HEK293T (cell line): Measurements from ENCODE around the gene SLC6A12.

Experiments used
- ELF4 ChIP-seq: fragments of 450-650 bp; IDR thresholded peaks from 2 replicates; pipeline ENCODE4 v1.6.1; 2017; ENCODE audit warnings: antibody characterized with exemption
- FOXK2 ChIP-seq: fragments of 450-650 bp; IDR thresholded peaks from 2 replicates; pipeline ENCODE4 v1.6.1; 2016; ENCODE audit warnings: mild to moderate bottlenecking
- HDGF ChIP-seq: fragments of 450-650 bp; IDR thresholded peaks from 2 replicates; pipeline ENCODE4 v1.6.1; 2017; ENCODE audit warnings: antibody characterized with exemption, borderline replicate concordance
- L3MBTL2 ChIP-seq: fragments of 450-650 bp; conservative IDR thresholded peaks from 2 replicates; pipeline ENCODE4 v1.6.1; 2016; ENCODE audit warnings: mild to moderate bottlenecking
- NFRKB ChIP-seq: fragments of 450-650 bp; IDR thresholded peaks from 2 replicates; pipeline ENCODE4 v1.6.1; 2016; ENCODE audit warnings: mild to moderate bottlenecking, moderate library complexity
- TARDBP ChIP-seq: fragments of 450-650 bp; IDR thresholded peaks from 2 replicates; pipeline ENCODE4 v1.6.1; 2016
- TF ChIP-seq, protein P1 (sequence below): fragments of 450-650 bp; IDR thresholded peaks from 2 replicates; pipeline ENCODE4 v1.6.1; 2016

DNA sequence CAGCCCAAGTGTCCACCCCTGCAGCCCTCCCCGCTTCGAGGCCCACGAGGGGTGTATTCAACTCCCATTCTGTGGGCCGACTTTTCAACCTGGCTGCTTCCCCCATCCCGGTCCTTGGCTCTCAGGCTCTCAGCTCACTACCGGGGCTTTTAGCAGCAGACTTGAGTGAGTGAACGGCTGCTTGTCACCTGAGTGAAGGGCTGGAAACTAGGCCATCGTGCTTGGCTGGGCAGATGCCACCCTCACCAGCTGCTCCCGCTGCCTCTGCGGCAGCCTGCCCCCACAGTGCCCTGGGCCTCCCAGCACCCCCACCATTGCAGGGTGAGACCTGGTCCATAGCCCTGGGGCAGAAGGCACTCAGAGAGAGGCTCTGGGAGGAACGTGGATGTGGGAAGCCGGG, 59.9 kb downstream of the SLC6A12 start:
- no peak for TF ChIP-seq L3MBTL2
- TF ChIP-seq ELF4 = no peak
- no peak for TF ChIP-seq FOXK2
- TF ChIP-seq HDGF = no peak
- TF ChIP-seq, protein P1, sequence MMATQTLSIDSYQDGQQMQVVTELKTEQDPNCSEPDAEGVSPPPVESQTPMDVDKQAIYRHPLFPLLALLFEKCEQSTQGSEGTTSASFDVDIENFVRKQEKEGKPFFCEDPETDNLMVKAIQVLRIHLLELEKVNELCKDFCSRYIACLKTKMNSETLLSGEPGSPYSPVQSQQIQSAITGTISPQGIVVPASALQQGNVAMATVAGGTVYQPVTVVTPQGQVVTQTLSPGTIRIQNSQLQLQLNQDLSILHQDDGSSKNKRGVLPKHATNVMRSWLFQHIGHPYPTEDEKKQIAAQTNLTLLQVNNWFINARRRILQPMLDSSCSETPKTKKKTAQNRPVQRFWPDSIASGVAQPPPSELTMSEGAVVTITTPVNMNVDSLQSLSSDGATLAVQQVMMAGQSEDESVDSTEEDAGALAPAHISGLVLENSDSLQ = no peak
- no peak for TF ChIP-seq TARDBP
- TF ChIP-seq NFRKB = no peak
